Fibroblast of pulmonary artery (primary cell): ENCODE results near the gene GART.
"Not testable (repeated sequence)": the region's sequence is repeated elsewhere in the genome, so short reads cannot be mapped to it uniquely, and the experiment has no call there.

Source experiments
- DNase-seq: peaks from one replicate; pipeline ENCODE4 v3.0.0-alpha.2; 2010; ENCODE audit warnings: low read depth
- H3K4me3 ChIP-seq: replicated peaks from 2 replicates; pipeline ENCODE4 v1.5.1; 2011; ENCODE audit warnings: low read depth, mild to moderate bottlenecking, control low read depth, low read length, moderate library complexity
- TF ChIP-seq, protein P1 (sequence below): IDR thresholded peaks from 2 replicates; pipeline ENCODE4 v1.5.1; 2011; ENCODE audit warnings: mild to moderate bottlenecking, control low read depth, low read length, inconsistent platforms; ENCODE audit errors: missing control alignments

Gene GART

DNA sequence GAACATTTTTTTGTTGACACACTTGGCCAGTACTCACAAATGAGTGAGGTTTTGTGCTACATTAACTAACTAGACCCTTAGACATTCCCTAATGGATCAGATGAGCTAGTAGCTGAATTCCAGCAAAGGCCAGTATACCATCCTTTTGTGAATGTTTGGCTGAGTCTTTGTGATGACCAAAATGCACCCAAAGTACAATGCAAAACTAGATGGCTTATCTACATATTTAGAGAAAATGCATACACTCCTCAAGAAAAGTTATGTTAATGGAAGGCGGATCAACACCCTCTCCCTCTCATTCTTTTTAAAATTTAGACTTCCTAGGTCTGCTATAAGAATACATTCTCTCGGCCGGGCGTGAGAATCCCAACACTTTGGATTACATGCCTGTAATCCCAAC is 30.3 kb downstream of the GART start:
- DNase-seq = no peak
- TF ChIP-seq, protein P1, sequence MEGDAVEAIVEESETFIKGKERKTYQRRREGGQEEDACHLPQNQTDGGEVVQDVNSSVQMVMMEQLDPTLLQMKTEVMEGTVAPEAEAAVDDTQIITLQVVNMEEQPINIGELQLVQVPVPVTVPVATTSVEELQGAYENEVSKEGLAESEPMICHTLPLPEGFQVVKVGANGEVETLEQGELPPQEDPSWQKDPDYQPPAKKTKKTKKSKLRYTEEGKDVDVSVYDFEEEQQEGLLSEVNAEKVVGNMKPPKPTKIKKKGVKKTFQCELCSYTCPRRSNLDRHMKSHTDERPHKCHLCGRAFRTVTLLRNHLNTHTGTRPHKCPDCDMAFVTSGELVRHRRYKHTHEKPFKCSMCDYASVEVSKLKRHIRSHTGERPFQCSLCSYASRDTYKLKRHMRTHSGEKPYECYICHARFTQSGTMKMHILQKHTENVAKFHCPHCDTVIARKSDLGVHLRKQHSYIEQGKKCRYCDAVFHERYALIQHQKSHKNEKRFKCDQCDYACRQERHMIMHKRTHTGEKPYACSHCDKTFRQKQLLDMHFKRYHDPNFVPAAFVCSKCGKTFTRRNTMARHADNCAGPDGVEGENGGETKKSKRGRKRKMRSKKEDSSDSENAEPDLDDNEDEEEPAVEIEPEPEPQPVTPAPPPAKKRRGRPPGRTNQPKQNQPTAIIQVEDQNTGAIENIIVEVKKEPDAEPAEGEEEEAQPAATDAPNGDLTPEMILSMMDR = no peak
- no peak overlapping the region for H3K4me3 ChIP-seq

DNA sequence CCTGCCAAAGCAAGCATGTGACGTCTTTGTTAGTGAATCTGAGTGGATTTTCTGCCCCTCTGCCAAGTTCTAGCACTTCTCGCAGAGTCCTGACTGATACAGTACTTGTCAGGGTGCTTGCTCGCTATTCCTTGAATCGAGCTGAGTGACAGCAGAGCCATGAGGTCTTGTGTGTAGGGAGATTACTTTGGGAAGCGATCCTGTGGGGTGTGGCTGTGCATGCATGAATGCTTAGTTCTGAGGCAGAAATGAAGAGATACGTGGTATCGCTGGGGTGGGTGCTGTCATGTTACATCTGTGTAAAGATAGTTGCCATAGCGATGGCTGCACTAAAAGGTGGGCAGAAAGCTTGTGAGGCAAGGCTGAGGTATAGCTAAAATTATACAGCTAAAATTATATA is 31.1 kb downstream of the GART start:
- TF ChIP-seq, protein P1 = no peak
- DNase-seq = no peak

DNA sequence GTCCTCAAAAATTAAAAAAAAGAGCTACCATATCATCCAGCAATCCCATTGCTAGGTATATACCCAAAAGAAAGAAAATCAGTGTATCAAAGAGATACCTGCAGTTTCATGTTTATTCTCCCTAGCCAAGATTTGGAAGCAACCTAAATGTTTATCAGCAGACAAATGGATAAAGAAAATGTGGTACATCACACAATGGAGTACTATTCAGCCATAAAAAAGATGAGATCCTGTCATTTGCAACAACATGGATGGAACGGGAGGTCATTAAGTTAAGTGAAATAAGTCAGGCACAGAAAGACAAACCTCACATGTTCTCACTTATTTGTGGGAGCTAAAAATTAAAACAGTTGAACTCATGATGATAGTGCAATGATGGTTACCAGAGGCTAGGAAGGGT is 34.9 kb downstream of the GART start:
- DNase-seq, H3K4me3 ChIP-seq: not testable (repeated sequence)

More for the DNA sequence above, 31.1 kb downstream of the GART start:
- no peak overlapping the region for H3K4me3 ChIP-seq

DNA sequence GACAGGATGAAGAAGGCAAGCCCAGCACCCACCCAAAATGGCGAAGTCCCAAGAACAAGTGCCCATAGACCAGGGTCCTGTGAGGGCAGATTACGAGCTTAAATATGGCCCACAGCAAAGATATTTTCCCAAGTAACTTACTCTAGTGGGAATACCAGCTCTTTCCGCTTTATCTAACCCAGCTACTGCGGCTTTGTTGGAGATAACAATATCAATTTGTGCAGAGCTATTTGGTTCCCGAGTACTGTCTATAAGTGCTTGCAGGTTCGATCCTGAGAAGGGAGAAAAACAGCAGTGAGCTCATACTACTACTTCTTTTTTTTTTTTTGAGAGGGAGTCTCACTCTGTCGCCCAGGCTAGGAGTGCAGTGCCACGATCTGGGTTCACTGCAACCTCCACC is 36.1 kb downstream of the GART start:
- DNase-seq = no peak
- H3K4me3 ChIP-seq = no peak overlapping the region
- TF ChIP-seq, protein P1 = no peak

DNA sequence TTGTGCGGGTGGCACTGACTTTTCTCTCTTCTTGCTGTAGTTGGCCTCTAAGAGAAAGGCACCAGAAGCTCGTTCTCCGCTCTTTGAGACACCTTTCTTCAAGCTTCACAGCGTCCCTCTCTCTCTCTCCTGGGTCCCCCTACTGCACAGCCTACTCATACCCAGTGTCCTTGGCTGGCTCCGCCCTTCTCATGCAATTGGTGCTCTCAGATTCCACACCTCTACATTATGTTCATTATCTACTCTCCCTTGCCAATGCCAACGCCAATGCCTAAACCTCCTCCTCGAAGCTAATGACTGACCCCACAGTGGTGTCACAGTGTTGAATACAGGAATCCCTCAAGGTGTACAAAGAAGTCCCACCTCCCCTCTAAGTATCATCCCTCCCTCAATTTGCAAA is 45.6 kb downstream of the GART start:
- no peak for DNase-seq
- TF ChIP-seq, protein P1 = no peak
- H3K4me3 ChIP-seq = no peak overlapping the region

DNA sequence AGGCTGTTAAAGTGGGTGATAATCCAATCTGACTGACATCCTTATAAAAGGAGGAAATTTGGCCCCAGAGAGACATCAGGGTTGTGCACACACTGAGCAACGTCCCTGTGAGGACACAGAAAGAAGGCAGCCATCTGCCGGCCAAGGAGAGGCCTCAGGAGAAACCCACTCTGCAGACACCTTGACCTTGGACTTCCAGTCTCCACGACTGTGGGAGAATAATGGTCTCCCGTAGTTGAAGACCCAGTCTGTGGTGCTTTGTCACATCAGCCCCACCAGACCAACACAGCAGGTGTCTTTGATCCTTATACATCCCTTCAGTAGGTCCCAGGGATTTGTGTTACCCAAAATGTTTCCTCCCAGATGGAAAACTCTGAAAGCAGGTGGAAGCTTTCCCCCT is 46.2 kb downstream of the GART start:
- no peak for DNase-seq
- TF ChIP-seq, protein P1 = no peak
- H3K4me3 ChIP-seq = no peak overlapping the region

DNA sequence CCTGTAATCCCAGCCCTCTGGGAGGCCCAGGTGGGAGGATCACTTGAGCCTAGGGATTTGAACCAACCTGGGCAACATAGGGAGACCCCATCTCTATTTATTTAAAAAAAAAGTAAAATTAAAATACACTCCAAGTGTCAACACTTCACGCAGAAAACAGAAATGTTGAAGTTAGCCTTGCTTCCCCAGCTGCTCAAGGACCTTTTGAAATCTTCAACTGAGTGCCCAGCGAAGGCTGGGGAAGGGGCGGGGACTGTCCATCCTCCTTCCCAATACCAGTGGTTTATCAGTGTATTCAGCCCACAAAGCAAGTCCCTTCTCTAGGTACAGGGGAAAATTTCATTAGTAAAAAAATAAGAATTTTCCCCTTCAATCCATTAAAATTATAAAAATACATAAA is 48.2 kb downstream of the GART start:
- H3K4me3 ChIP-seq = no peak overlapping the region
- no peak for DNase-seq
- TF ChIP-seq, protein P1 = no peak

DNA sequence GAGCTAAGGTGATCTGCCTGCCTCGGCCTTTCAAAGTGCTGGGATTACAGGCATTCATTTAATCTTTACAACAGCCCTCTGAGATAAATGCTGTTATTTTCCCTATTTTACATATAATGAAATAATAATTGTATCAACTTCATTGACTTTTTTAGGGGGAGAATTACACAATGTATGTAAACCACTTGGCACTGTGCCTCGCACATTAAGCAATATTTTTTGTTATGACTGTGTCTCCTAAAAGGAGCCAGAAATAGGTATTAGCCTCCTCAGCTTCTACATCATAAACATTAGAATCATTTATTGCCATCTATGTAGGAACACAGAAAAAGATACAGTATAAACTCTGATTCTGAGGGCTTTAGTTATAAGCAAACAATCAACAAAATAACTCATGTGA is 49.3 kb downstream of the GART start:
- no peak overlapping the region for H3K4me3 ChIP-seq
- TF ChIP-seq, protein P1 = no peak
- peak; percentile 89 for DNase-seq
